SK-N-SH (cell line): Measurements from ENCODE around the gene KRTAP16-1. TPM values are rescaled to one million over a fixed set of nuclear protein-coding genes. Genes with fewer than 3 reads are reported as not detected.

Experiments
- CTCF ChIA-PET: fragments of 300-600, 350-600 bp; formaldehyde crosslinking; extraction: SDS; loops from one replicate; lab custom pipeline; 2021; lab: Yijun Ruan, JAX
- POLR2A ChIA-PET: fragments of 350-600 bp; sonication (Branson Sonifier 250); formaldehyde crosslinking; extraction: SDS; loops from one replicate; lab custom pipeline; 2020; ENCODE audit warnings: antibody characterized with exemption, inconsistent platforms; lab: Yijun Ruan, JAX
- DNase-seq: peaks from one replicate; pipeline ENCODE4 v3.0.0; 2012
- H2AFZ ChIP-seq: fragments of 200-600 bp; sonication (generic); 2 replicates; pipeline ENCODE4 v1.8.1; 2016; ENCODE audit warnings: antibody characterized with exemption, mild to moderate bottlenecking, low read depth
- H3F3A ChIP-seq: fragments of 200-600 bp; sonication (generic); replicated peaks from 2 replicates; pipeline ENCODE3; 2016; ENCODE audit warnings: antibody characterized with exemption, mild to moderate bottlenecking; ENCODE audit not compliant: insufficient read depth
- H3K27ac ChIP-seq, 2 experiments: fragments of 200-500 bp in 1 of 2; fragments of 200-600 bp in 1 of 2; sonication (Bioruptor generic) in 1 of 2; sonication (generic), shearing (Covaris generic) in 1 of 2; 2 replicates each; pipeline versions ENCODE4 v1.5.1 to v1.6.1; 2014 to 2016; ENCODE audit warnings: low read depth in 2 of 2, inconsistent platforms in 1 of 2, low read length in 1 of 2, mild to moderate bottlenecking in 1 of 2, mixed read lengths in 1 of 2
- H3K27me3 ChIP-seq: fragments of 200-600 bp; sonication (generic), shearing (Covaris generic); 2 replicates; pipeline ENCODE4 v1.6.1; 2016; ENCODE audit warnings: mixed run types; ENCODE audit not compliant: insufficient read depth
- H3K36me3 ChIP-seq, 2 experiments: fragments of 200-500 bp in 1 of 2; fragments of 200-600 bp in 1 of 2; sonication (Bioruptor generic) in 1 of 2; sonication (generic) in 1 of 2; replicated peaks in 1 of 2; 2 replicates each; pipeline versions ENCODE3 to v1.5.1; 2014 to 2016; ENCODE audit warnings: low read length in 1 of 2, mild to moderate bottlenecking in 1 of 2; ENCODE audit not compliant: insufficient read depth in 2 of 2, control insufficient read depth in 1 of 2
- H3K4me1 ChIP-seq, 2 experiments: fragments of 200-500 bp in 1 of 2; fragments of 200-600 bp in 1 of 2; sonication (Bioruptor generic) in 1 of 2; sonication (generic), shearing (Covaris generic) in 1 of 2; 2 replicates each; pipeline versions ENCODE4 v1.5.1 to v1.6.1; 2014 to 2016; ENCODE audit warnings: low read depth in 1 of 2, low read length in 1 of 2, mixed run types in 1 of 2; ENCODE audit not compliant: insufficient read depth in 2 of 2, control insufficient read depth in 1 of 2
- H3K4me2 ChIP-seq: fragments of 200-600 bp; sonication (generic), shearing (Covaris generic); 2 replicates; pipeline ENCODE4 v1.6.1; 2017; ENCODE audit warnings: mixed run types
- H3K4me3 ChIP-seq, 2 experiments: fragments of 200-500 bp in 1 of 2; fragments of 200-600 bp in 1 of 2; sonication (Bioruptor generic) in 1 of 2; sonication (generic), shearing (Covaris generic) in 1 of 2; 2 replicates each; pipeline versions ENCODE4 v1.5.1 to v1.8.1; 2014 to 2016; ENCODE audit warnings: low read depth in 2 of 2, inconsistent platforms in 1 of 2, low read length in 1 of 2, mild to moderate bottlenecking in 1 of 2, mixed read lengths in 1 of 2, moderate library complexity in 1 of 2
- H3K79me2 ChIP-seq: fragments of 200-600 bp; sonication (generic); 2 replicates; pipeline ENCODE4 v1.8.1; 2017; ENCODE audit warnings: mild to moderate bottlenecking; ENCODE audit not compliant: insufficient read depth
- H3K9ac ChIP-seq: fragments of 200-600 bp; sonication (generic); 2 replicates; pipeline ENCODE4 v1.6.1; 2017; ENCODE audit warnings: mixed run types
- H3K9me2 ChIP-seq: fragments of 200-600 bp; sonication (generic); 2 replicates; pipeline ENCODE4 v1.6.1; 2017; ENCODE audit warnings: mixed run types
- H3K9me3 ChIP-seq: fragments of 200-600 bp; sonication (generic); 2 replicates; pipeline ENCODE4 v1.6.1; 2017; ENCODE audit warnings: mixed run types, mild to moderate bottlenecking, moderate library complexity
- H4K20me1 ChIP-seq: fragments of 200-600 bp; sonication (generic); 2 replicates; pipeline ENCODE4 v1.6.1; 2017; ENCODE audit warnings: mild to moderate bottlenecking, mixed run types; ENCODE audit not compliant: insufficient read depth
- CHD2 ChIP-seq: fragments of 150-350 bp; IDR thresholded peaks from 2 replicates; pipeline ENCODE4 v1.6.1; 2018; ENCODE audit warnings: low read length; ENCODE audit not compliant: partially characterized antibody
- CTCF ChIP-seq: fragments of 200-600 bp; sonication (generic); IDR thresholded peaks from 2 replicates; pipeline ENCODE4 v1.6.1; 2017; ENCODE audit warnings: antibody characterized with exemption, mild to moderate bottlenecking, moderate library complexity
- ELF1 ChIP-seq: IDR thresholded peaks from 2 replicates; pipeline ENCODE4 v1.4.0; 2012
- EP300 ChIP-seq, 2 experiments: IDR thresholded peaks; 2 replicates each; pipeline versions ENCODE4 v1.4.0 to v1.6.1; 2012; ENCODE audit warnings: borderline replicate concordance in 1 of 2, low read depth in 1 of 2, low read length in 1 of 2
- FOSL2 ChIP-seq: IDR thresholded peaks from 2 replicates; pipeline ENCODE4 v1.4.0; 2012; ENCODE audit warnings: low read depth, mild to moderate bottlenecking, moderate library complexity, borderline replicate concordance
- FOXJ3 ChIP-seq: sonication (generic); formaldehyde crosslinking; IDR thresholded peaks from 2 replicates; pipeline ENCODE4 v1.5.1; 2020; ENCODE audit warnings: mild to moderate bottlenecking, missing genetic modification reagents
- FOXM1 ChIP-seq: IDR thresholded peaks from 2 replicates; pipeline ENCODE4 v1.4.0; 2012; ENCODE audit warnings: low read depth, mild to moderate bottlenecking
- GABPA ChIP-seq: IDR thresholded peaks from 2 replicates; pipeline ENCODE4 v1.4.0; 2012; ENCODE audit warnings: low read depth, mild to moderate bottlenecking
- GATA2 ChIP-seq: sonication (generic); formaldehyde crosslinking; IDR thresholded peaks from 2 replicates; pipeline ENCODE4 v1.5.0; 2020; ENCODE audit warnings: mild to moderate bottlenecking, missing genetic modification reagents
- MEF2A ChIP-seq: IDR thresholded peaks from 2 replicates; pipeline ENCODE4 v1.4.0; 2012; ENCODE audit warnings: low read depth, borderline replicate concordance
- MXI1 ChIP-seq: IDR thresholded peaks from 2 replicates; pipeline ENCODE4 v1.6.1; 2012; ENCODE audit warnings: mild to moderate bottlenecking, low read depth, low read length, improper control_type of control experiment
- NFIC ChIP-seq: IDR thresholded peaks from 2 replicates; pipeline ENCODE4 v1.4.0; 2012; ENCODE audit warnings: borderline replicate concordance
- NRF1 ChIP-seq: IDR thresholded peaks from 2 replicates; pipeline ENCODE4 v1.6.1; 2012; ENCODE audit warnings: low read depth, mild to moderate bottlenecking, low read length
- PBX3 ChIP-seq: IDR thresholded peaks from 2 replicates; pipeline ENCODE4; 2012
- POLR2AphosphoS5 ChIP-seq: IDR thresholded peaks from 2 replicates; pipeline ENCODE4 v1.6.1; 2012; ENCODE audit warnings: low read depth, low read length
- RAD21 ChIP-seq: IDR thresholded peaks from 2 replicates; pipeline ENCODE4 v1.6.1; 2012; ENCODE audit warnings: mild to moderate bottlenecking, low read length
- RCOR1 ChIP-seq: fragments of 150-350 bp; IDR thresholded peaks from 2 replicates; pipeline ENCODE4 v1.6.1; 2017; ENCODE audit warnings: antibody characterized with exemption, low read length
- RFX5 ChIP-seq: IDR thresholded peaks from 2 replicates; pipeline ENCODE4 v1.6.1; 2012; ENCODE audit warnings: mild to moderate bottlenecking, improper control_type of control experiment, low read length
- SMC3 ChIP-seq: IDR thresholded peaks from 2 replicates; pipeline ENCODE4 v1.6.1; 2012; ENCODE audit warnings: low read depth, low read length, improper control_type of control experiment
- TAF1 ChIP-seq: IDR thresholded peaks from 2 replicates; pipeline ENCODE4 v1.6.1; 2012; ENCODE audit warnings: low read depth, mild to moderate bottlenecking, low read length, moderate library complexity, borderline replicate concordance
- USF1 ChIP-seq: IDR thresholded peaks from 2 replicates; pipeline ENCODE4 v1.4.0; 2012; ENCODE audit warnings: low read depth, borderline replicate concordance
- USF2 ChIP-seq: fragments of 150-350 bp; IDR thresholded peaks from 2 replicates; pipeline ENCODE4 v1.6.1; 2017; ENCODE audit warnings: antibody characterized with exemption, low read length, low read depth, borderline replicate concordance
- YY1 ChIP-seq: IDR thresholded peaks from 2 replicates; pipeline ENCODE4 v1.4.0; 2012; ENCODE audit warnings: low read depth, mild to moderate bottlenecking
- WGBS: methylation state at CpG from one replicate; pipeline ENCODE4 v1.1.6; 2017; ENCODE audit warnings: low lambda C conversion rate; 5-methylcytosine and 5-hydroxymethylcytosine counted together
- polyA plus RNA-seq, 3 experiments: library from polyadenylated mRNA; depleted of rRNA; stranded (reverse); fragments of >200 nt; gene quantifications; 2 replicates each; pipeline ENCODE4 v1.2.3, GENCODE V29; 2012
- TF ChIP-seq, protein P1 (sequence below): IDR thresholded peaks from 2 replicates; pipeline ENCODE4 v1.4.0; 2012; ENCODE audit warnings: low read depth

Gene KRTAP16-1
- polyA plus RNA-seq, 1 of the 3 experiments (the other 2 are of a cell fraction) = not detected

GRCh38 chr17:41264599-41264998, 44.5 kb downstream of the KRTAP16-1 start:
- Histone ChIP-seq H3K4me2 (no peak overlapping the region), H3K36me3 (no peaks in the 10 kb centered on the region), H3K79me2 (no peaks in the 10 kb centered on the region), H4K20me1 (no peaks in the 10 kb centered on the region), H3K27ac (no peak overlapping the region), H3F3A (no peaks in the 10 kb centered on the region), H3K9ac (no peak overlapping the region), H3K4me1 (no peaks in the 10 kb centered on the region), H3K27me3 (peaks cover 8% of the 10 kb centered on the region; the same call in 1 of the 2 replicates), H3K4me3 (no peak overlapping the region), H3K9me3 (no peaks in the 10 kb centered on the region), H2AFZ (no peak overlapping the region), H3K9me2 (no peaks in the 10 kb centered on the region)
- TF ChIP-seq RAD21 = no peak
- no peak for TF ChIP-seq ELF1
- TF ChIP-seq FOXJ3 (CRISPR knock-in tag) = no peak
- no peak for TF ChIP-seq FOXM1
- no peak for TF ChIP-seq FOSL2
- TF ChIP-seq GABPA = no peak
- TF ChIP-seq NFIC = no peak
- TF ChIP-seq TAF1 = no peak
- TF ChIP-seq, protein P1, sequence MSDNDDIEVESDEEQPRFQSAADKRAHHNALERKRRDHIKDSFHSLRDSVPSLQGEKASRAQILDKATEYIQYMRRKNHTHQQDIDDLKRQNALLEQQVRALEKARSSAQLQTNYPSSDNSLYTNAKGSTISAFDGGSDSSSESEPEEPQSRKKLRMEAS = no peak
- TF ChIP-seq USF2 = no peak
- no peak for TF ChIP-seq EP300 (IDR thresholded peaks at IDR 0.05; ENCODE audit: borderline replicate concordance in 1 of 2, low read depth in 1 of 2, low read length in 1 of 2)
- no peak for TF ChIP-seq NRF1
- no peak for TF ChIP-seq SMC3
- no peak for TF ChIP-seq MEF2A
- TF ChIP-seq CTCF = no peak
- no peak for TF ChIP-seq RCOR1
- ChIA-PET POLR2A (no interaction called here), CTCF (no interaction called here)
- WGBS = 21% methylated on average over 3 of the region's 3 CpGs
- DNase-seq = no peak

- DNase-seq = no peak
- CTCF ChIA-PET = no interaction called here
- POLR2A ChIA-PET = no interaction called here
- H3K27me3 ChIP-seq = peaks cover 8% of the 10 kb centered on the region; the same call in 1 of the 2 replicates
- no peak overlapping the region for H3K4me2 ChIP-seq
- H3K4me1 ChIP-seq = no peaks in the 10 kb centered on the region
- H3K4me3 ChIP-seq = no peak overlapping the region
- no peaks in the 10 kb centered on the region for H3F3A ChIP-seq
- no peaks in the 10 kb centered on the region for H3K9me2 ChIP-seq
- no peaks in the 10 kb centered on the region for H3K79me2 ChIP-seq
- H3K9ac ChIP-seq = no peak overlapping the region
- H3K27ac ChIP-seq = no peak overlapping the region
- no peaks in the 10 kb centered on the region for H3K36me3 ChIP-seq
- H4K20me1 ChIP-seq = no peaks in the 10 kb centered on the region
- 19% methylated on average over 2 of the region's 2 CpGs for WGBS
- H2AFZ ChIP-seq = no peak overlapping the region
- H3K9me3 ChIP-seq = no peaks in the 10 kb centered on the region
- no peak for TF ChIP-seq MEF2A
- TF ChIP-seq TAF1 = no peak
- no peak for TF ChIP-seq RFX5
- TF ChIP-seq POLR2AphosphoS5 = no peak
- no peak for TF ChIP-seq FOXM1
- TF ChIP-seq PBX3 = no peak
- no peak for TF ChIP-seq MXI1
- no peak for TF ChIP-seq USF1
- no peak for TF ChIP-seq YY1
- no peak for TF ChIP-seq USF2
- no peak for TF ChIP-seq RCOR1
- TF ChIP-seq CHD2 = no peak
- TF ChIP-seq GATA2 (CRISPR knock-in tag) = no peak
Observed at GRCh38 chr17:41263212-41263611, 45.9 kb downstream of the KRTAP16-1 start.
